Measurements from ENCODE around the gene DMD. TPM values are rescaled to one million over a fixed set of nuclear protein-coding genes. Genes with fewer than 3 reads are reported as not detected.

DMD gene
- total and polyA plus RNA-seq, 2 of the 8 experiments (the other 6 are each of a cell fraction or from before 2014, with no cell fraction given) = 4.8 to 7.4 TPM

GRCh38 chrX:32289356-32289755, 922.0 kb downstream of the DMD start:
- Histone ChIP-seq H2AFZ (ENCODE audit: low read length) (no peak overlapping the region), H2BK120ac (replicated peaks; ENCODE audit: low read depth, low read length) (no peak overlapping the region), H4K91ac (replicated peaks; ENCODE audit: insufficient read length, low read length) (no peak overlapping the region), H3K27me3 (replicated peaks in 1 of 4; ENCODE audit: control insufficient read depth in 3 of 4, extremely low read depth in 1 of 4, insufficient read depth in 3 of 4, low read length in 3 of 4) (no peaks in the 10 kb centered on the region), H4K20me1 (replicated peaks in 1 of 2; ENCODE audit: control insufficient read depth in 1 of 2, insufficient read depth in 2 of 2, low read length in 2 of 2) (no peaks in the 10 kb centered on the region), H3K36me3 (ENCODE audit: control insufficient read depth in 2 of 4, insufficient read depth in 4 of 4, low read length in 3 of 4) (no peaks in the 10 kb centered on the region), H2BK20ac (ENCODE audit: low read length) (no peak overlapping the region), H3K4me1 (replicated peaks in 1 of 4; ENCODE audit: control insufficient read depth in 3 of 4, insufficient read depth in 4 of 4, low read length in 3 of 4) (no peaks in the 10 kb centered on the region), H3K9ac (replicated peaks in 1 of 4; ENCODE audit: extremely low read depth in 1 of 4, low read depth in 3 of 4, low read length in 3 of 4) (no peak overlapping the region), H4K5ac (ENCODE audit: insufficient read length, low read depth, low read length) (no peak overlapping the region), H3K18ac (ENCODE audit: extremely low read depth, low read length) (no peak overlapping the region), H3K23ac (ENCODE audit: insufficient read length) (no peak overlapping the region), H2BK15ac (ENCODE audit: low read length) (no peak overlapping the region), H3K4ac (replicated peaks; ENCODE audit: insufficient read length, low read depth, low read length) (no peak overlapping the region), H3K23me2 (ENCODE audit: low read depth, low read length) (no peaks in the 10 kb centered on the region), H3K9me3 (ENCODE audit: insufficient read depth in 2 of 2, low read depth in 1 of 2, low read length in 1 of 2) (no peaks in the 10 kb centered on the region), H3K79me1 (ENCODE audit: low read depth, low read length) (no peaks in the 10 kb centered on the region), H3K79me2 (ENCODE audit: control insufficient read depth in 1 of 2, insufficient read depth in 2 of 2, low read length in 2 of 2) (no peaks in the 10 kb centered on the region), H3K14ac (ENCODE audit: insufficient read length) (no peak overlapping the region), H3K4me3 (ENCODE audit: extremely low read depth in 1 of 4, insufficient read depth in 2 of 4, low read depth in 3 of 4, low read length in 4 of 4) (no peak overlapping the region), H2BK5ac (ENCODE audit: low read depth, low read length) (no peak overlapping the region), H4K8ac (ENCODE audit: extremely low read depth, insufficient read depth, low read length) (no peak overlapping the region), H3K4me2 (ENCODE audit: insufficient read depth in 1 of 2, low read depth in 2 of 2, low read length in 2 of 2) (no peak overlapping the region), H3K27ac (ENCODE audit: low read depth, low read length) (no peak overlapping the region), H2AK5ac (ENCODE audit: low read depth, low read length) (no peak overlapping the region), H3K56ac (replicated peaks; ENCODE audit: insufficient read length, low read depth, low read length) (no peak overlapping the region), H2BK12ac (ENCODE audit: low read depth, low read length) (no peak overlapping the region)
- POLR2A ChIA-PET (ENCODE audit: partially characterized antibody) = no interaction called here
- DNase-seq (ENCODE audit: low read depth in 1 of 2, low spot score in 2 of 2) (no peak), FAIRE-seq (no peak)
- CTCF ChIA-PET (ENCODE audit: partially characterized antibody) = no interaction called here
- 100% methylated on average over 1 of the region's 3 CpGs; no CpG with 5 or more reads in 1 of the 2 experiments for WGBS, 2 experiments (ENCODE audit: extremely low coverage in 1 of 2, insufficient coverage in 1 of 2, insufficient read length in 1 of 2, insufficient replicate concordance in 2 of 2, low coverage in 1 of 2, low lambda C conversion rate in 2 of 2, missing lambda C conversion rate in 1 of 2)
- no peak for TF ChIP-seq CTBP2 (IDR thresholded peaks at IDR 0.05; ENCODE audit: borderline replicate concordance, insufficient read depth, insufficient read length, low read length)

All from H1 (cell line).